Measurements from ENCODE around the gene BCR.

Gene BCR

DNA sequence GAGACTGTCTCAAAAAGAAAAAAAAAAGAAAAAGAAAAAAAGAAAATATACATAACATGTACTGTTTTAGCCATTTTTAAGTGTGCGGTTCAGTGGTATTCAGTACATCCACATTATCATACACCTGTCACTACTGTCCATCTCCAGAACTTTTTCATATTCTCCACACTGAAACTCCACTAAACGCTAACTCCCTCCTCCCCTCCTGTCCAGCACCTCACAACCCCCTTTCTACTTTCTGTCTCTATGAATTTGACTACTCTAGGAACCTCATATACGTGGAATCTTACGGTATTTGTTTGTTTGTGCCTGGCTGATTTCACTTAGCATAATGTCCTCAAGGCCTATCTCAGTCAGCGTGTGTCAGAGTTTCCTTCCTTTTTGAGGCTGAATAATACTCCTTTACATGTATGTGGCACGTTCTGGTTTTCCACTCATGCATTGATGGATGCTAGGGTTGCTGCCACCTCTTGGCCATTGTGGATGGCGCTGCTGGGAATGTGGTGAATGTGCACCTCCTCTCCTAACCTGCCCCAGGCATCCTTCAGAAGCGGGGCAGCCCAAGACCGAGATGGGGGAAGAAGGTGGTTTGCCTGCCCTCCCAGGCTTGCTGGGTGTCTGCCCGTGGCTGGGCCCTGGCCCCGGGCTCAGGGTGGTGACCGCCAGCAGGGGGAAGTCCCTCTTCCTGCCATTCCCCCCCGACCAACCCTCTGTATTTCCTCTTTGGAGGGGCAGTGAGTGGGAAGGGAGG lies 60.5 kb downstream of the BCR start:
- no peak overlapping the region for H3K27ac ChIP-seq
- DNase-seq (ENCODE audit: low read depth, low spot score) = no peak

DNA sequence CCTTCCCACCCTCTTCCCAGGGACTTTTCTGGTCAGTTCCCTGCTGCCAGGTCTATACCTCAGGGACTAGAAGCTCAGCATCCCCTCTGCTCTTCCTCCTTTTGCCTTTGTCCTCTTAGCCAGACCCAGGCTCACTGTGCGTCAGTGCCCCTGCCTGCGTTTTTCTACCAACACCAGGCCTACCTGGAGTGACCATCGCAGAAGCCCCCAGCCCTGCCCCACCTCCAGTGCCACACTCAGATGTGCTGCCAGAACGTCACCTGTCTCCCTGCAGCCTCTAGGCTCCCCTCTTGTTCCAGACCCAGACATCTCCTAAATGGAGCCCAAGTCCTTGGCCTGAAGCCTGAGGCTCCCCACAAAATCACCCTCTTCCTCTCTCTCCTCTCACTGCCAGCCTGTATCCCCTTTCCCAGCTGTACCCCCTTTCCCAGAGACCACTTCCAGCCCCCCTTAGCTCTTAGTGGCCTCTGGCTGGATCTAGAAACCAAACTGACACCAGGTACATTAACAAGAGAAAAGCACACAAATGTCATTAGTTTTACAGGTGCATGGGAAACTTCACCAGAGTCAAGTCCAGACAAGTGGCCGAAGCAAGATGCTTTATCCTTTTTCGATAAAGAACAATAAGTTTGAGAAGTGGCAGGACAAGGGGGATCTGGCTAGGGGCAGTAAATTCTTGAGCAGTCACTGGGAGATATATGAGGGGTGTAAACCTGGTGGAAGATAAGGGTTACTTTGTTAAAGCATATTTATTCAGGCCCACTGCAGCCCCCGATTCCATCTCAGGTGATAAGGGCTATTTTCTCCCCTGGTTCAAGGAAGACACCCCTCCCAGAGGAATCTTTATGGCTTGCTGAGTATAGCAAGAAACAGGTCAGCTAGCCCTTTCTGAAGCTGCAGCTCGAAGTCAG lies 61.5 kb downstream of the BCR start:
- DNase-seq (ENCODE audit: low read depth, low spot score) = no peak
- H3K27ac ChIP-seq = no peak overlapping the region

DNA sequence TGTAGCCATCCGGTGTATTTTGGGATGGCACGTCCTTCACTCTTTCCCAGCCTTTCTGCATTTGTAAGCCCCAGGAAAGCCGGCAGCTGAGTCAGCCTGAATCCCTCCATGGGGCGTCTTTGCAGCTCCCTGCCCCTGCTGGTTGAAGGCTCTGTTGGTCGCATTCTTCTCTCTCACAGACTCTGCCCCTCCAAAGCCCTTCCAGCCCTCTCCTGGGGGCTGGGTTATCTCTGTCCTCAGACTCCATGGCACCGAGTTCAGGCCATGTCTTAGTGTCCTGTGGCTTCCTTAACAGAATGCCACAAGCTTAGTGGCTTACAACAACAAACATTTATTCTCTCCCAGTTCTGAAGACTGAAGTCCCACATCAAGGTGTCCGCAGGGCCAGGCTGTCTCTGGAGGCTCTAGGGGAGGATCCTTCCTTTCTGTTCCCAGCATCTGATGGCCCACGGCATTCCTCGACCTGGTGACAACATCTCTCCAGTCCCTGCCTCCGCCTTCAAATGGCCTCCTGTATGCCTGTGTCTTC lies 62.2 kb downstream of the BCR start:
- no peak overlapping the region for H3K27ac ChIP-seq
- no peak for DNase-seq (ENCODE audit: low read depth, low spot score)

DNA sequence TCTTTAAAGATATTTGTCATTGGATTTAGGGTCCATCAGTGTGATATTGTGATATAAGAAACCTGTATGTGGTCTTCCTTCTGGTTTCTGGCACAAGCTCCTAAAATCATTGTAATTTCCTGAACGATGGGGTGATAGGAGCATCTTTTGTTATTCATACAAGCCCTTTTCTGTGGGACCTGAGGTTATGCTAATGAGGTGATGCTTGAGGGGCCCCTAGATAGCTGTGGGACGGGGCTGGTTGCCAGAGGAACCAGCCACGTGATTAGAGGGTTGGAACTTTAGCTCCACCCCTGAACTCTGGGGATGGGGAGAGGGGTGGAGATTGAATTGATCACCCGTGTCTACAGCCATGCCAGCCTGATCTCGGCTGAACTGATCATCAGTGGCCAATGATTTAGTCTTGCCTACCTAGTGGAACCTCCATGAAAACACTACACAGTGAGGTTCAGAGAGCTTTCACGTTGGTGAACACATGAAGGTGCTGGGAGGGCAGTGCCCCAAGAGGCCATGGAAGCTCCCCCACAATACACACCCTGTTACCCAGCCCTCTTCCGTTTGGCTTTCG lies 62.8 kb downstream of the BCR start:
- no peak for DNase-seq (ENCODE audit: low read depth, low spot score)
- no peak overlapping the region for H3K27ac ChIP-seq

DNA sequence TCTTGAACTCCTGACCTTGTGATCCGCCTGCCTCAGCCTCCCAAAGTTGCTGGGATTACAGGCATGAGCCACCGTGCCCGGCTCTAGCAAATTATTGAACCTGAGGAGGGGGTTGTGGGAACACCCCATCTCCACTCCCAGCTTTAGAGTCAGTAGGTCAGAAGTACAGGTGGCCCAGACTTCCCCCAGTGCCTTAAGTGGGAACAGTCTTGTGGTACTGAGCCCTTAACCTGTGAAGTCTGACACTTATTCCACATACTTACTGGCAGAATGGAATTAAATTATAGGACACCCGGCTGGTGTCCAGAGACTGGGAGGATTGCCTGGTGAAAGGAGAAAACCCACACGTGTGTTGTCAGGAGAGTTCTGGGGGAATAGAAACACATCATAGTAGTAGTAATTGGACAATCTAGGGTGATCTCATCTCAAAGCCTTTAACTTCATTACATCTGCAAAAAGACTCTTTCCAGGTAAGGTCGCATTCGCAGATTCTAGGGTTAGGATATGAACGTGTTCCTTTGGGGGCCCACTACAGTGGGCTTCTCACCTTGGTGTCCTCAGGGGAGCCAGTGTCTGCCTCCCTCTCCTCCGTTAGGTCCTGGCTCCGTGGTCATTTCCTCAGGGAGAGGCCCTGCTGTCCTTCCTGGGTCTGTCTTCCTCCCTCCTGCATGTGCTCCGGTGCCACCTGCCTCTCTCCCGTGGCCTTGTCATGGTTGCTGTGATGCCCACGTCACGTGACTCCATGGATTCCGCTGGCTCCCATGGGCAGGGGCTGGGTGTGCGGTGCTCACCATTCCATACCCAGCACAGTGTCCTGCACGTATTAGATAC lies 63.8 kb downstream of the BCR start:
- DNase-seq (ENCODE audit: low read depth, low spot score) = no peak
- no peak overlapping the region for H3K27ac ChIP-seq

DNA sequence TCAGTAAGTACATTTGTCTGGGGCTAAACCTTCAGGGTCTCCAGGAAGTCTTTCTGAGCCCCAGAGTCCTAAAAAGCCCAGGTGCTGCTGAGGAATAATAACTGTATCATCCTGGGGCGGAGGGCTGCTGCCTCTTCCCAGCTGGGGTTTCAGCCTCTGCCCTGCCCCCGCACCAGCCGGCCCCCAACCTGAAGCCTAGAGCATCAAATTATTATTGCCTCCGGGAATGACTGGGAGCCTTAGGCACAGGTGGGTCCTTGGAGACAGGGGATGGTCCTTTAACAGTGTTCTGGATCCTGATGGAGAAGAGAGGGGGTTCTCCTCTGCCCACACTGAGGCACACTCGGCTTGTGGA lies 64.4 kb downstream of the BCR start:
- H3K27ac ChIP-seq = no peak overlapping the region
- DNase-seq (ENCODE audit: low read depth, low spot score) = no peak

DNA sequence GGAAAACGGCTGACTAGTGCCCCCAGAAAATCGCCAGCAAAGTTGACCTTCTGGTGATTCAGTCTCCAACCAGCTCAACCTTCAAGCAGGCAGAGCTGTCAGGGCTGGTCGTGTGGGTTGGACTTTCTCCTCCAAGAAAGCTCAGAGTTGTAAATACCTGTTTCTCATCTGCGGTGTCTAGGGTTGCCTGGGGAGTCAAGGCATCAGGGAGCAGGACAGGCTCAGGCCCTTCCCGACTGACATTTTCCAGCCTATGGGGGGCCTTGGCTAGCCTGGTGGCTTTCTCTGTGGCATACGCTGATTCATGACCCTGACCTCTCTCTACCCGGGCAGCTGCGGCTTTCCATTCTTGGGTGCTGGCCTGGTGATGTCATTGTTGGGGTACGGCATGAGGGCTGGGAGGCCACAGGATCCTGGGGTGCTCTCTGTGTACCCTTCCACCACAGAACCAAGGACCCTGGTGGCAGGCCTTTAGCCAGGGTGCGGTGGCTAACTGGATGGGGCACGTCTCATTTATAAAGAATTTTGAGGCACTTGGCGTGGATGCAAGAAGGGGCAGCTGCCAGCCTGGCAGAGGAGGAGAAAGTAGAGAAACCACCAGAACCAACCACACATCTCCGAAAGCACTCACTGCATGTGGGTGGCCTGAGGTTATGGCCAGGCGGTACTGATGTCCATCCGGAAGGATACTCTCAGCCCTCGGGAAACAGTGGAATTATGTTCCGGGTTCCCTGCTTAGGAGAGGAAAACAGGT lies 64.9 kb downstream of the BCR start:
- H3K27ac ChIP-seq = no peak overlapping the region
- no peak for DNase-seq (ENCODE audit: low read depth, low spot score)

DNA sequence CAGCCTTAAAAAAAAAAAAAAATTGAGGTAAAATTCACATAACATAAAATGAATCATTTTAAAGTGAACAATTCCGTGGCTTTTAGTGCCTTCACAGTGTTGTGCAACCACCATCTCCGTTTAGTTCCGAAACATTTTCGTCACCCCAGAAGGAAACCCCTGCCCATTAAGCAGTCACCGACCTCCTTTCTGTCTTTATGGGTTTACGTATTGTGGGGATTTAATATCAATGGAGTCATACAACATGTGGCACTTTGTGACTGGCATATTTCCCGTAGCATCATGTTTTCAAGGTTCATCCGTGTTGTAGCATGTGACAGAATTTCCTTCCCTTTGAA lies 65.5 kb downstream of the BCR start:
- H3K27ac ChIP-seq = no peak overlapping the region
- DNase-seq (ENCODE audit: low read depth, low spot score) = no peak

DNA sequence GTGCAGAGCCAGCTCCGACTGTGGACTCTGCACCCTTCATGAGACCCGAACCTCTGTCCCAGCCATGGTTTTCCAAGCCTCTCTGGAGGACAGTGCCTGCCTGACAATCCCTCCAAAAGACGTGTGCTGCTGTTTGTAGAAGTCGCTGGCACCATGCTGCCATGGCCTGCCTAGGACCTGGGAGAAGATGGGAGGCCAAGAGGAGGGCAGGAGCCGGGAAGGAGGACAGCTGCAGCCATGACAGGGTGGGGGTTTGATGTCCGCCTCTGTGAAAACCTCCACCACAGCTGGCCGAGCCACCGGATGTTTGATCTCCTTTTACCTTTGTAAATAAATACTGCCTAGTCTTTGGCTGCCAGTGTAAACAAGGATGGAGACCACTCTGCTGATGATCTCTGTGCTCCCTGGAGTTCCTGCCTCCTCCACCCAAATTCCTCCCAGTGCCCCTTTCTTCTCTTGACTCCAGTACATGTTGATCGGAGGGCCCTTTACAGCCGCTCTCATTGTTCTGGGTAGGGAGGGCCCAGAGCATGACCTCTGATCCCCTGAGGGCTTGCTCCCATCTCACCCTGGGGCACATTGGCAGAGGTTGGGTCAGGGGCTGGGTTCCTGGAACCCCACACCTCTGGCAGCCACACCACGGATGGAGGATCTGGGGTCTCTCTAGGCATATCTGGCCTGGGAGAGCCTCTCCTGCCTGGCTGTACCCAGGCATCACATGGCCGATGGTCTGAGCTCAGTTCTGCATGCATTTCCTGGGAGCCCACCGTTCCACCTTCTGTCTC lies 66.9 kb downstream of the BCR start:
- DNase-seq (ENCODE audit: low read depth, low spot score) = no peak
- H3K27ac ChIP-seq = no peak overlapping the region

DNA sequence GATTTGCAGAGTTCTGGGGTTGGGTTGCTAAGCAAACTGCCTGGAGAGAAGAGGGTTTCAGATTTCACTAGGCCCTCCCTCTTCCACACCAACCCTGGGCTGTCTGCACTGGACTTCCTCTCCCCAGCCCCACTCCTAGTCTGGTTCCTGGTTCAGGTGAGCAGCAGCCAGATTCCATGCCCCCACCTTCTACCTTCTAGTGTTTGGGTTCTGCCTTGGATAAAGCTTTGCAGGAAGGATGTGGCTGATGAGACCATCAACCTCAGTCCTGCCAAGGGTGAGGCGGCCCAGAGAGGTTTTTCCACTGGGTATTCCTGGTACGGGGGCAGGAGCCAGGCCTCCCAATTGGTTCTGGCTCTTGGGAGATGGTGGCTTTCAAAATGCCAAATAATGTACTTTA lies 68.3 kb downstream of the BCR start:
- no peak overlapping the region for H3K27ac ChIP-seq
- DNase-seq (ENCODE audit: low read depth, low spot score) = no peak

DNA sequence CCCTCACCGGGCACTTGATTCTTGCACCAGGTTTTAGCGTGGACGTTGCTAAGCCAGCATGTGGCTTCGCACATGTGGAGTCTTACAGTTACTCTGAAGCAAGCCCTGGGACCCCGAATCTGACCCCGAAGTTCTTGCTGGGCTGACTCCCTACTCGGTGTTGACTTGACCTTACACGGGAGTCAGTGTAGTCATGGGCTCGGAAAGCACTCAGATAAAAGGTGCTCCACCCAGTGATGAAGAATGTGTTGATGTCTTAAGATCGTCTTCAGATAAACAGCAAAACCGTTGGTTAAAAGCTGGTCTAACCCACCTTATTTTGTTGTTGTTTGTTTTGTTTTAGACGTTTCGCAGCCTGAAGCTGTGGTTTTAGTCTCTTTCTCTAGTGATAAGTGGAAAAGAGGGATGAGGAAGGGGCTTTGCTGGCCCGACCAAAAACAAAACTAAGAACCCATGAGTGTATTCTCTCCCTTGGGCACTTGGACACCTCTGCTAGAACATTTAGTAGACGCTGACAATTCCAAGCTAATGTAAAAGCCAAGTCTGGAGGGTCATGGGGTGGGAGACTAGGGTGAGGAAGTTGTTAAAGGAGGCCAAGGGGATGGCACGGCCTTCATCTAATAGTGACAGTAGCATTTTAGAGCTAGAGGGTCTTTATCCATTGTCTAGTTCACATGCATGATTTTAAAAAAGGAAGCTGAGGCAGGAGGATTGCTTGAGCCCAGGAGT lies 69.9 kb downstream of the BCR start:
- no peak for DNase-seq (ENCODE audit: low read depth, low spot score)
- no peak overlapping the region for H3K27ac ChIP-seq

DNA sequence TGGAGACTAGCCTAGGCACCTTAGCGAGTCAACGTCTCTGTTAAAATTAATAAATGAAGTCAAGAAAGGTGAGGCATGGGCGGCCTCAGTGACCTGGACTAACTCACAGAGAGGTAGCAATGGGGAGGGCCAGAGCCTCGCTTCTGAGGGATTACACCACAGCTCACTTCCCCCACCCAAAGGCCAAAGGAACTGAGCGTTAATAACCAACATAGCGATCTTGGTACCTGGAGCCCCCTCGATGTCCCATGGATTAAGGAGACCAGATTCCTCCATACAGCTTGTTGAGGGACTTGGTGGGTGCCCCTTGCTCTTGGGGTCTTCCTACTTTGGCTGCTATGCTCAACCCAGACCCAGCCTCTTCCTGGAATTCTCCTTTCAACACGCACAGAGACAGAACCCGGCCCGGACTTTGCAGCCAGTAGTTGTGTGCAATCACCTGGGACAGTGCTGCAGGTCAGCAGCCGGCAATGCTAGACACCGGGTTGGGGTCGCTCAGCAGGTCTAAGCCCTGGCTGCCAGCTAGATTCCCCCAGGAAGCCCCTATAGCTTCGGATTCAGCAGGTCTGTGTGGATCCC lies 70.6 kb downstream of the BCR start:
- DNase-seq (ENCODE audit: low read depth, low spot score) = no peak
- no peak overlapping the region for H3K27ac ChIP-seq

DNA sequence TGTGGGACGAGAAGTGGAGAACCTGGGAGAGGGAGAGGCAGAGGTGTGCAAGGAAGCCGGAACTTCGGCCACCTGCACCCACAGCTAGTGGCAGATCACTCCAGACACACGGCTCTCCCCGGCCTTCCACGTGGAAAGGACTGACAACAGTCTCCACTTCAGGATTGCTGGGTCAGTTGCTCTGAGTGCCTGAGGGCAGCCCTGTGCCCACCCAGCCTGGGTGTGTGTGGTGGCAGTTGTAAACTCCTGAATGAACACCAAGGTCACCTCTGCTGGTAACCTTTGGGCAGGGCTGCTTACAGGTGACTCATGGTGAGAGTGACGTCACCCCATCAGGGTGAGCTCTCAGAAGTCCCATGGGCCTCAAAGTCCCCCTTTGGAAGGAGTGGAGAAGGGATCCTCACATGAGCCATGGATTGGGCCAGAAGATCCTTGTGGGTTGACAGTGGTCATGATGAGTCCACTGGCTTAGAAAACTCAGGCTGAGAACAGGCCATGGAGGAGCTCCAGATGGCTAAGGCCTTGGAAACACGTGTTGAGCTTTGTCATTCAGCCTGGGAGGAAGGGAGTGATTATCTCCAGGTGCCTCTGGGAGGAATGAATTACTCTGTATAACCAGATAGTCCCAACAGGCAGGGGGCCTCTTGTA lies 71.3 kb downstream of the BCR start:
- no peak for DNase-seq (ENCODE audit: low read depth, low spot score)
- peak overlapping the region; percentile 26 for H3K27ac ChIP-seq

DNA sequence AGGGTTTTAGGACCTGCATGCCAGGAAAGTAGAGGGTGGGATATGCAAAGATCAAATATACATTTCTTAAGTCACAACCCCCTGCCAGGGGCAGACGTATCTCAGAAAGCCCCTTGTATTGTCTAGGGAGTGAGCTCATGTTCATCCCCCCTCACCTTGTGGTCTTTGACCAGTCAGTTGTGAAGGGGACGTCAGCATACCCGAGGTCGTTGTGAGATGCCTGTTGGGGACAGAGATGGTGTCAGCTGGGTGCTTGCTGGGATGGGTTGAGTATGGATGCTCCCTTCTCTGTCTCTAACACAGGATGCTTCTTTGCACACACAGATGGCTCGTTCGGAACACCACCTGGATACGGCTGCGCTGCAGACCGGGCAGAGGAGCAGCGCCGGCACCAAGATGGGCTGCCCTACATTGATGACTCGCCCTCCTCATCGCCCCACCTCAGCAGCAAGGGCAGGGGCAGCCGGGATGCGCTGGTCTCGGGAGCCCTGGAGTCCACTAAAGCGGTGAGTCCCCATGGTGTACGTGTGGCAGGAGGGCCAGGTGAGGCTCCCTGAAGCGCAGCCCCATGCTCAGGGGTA lies 73.3 kb downstream of the BCR start:
- H3K27ac ChIP-seq = no peak overlapping the region
- DNase-seq (ENCODE audit: low read depth, low spot score) = no peak

DNA sequence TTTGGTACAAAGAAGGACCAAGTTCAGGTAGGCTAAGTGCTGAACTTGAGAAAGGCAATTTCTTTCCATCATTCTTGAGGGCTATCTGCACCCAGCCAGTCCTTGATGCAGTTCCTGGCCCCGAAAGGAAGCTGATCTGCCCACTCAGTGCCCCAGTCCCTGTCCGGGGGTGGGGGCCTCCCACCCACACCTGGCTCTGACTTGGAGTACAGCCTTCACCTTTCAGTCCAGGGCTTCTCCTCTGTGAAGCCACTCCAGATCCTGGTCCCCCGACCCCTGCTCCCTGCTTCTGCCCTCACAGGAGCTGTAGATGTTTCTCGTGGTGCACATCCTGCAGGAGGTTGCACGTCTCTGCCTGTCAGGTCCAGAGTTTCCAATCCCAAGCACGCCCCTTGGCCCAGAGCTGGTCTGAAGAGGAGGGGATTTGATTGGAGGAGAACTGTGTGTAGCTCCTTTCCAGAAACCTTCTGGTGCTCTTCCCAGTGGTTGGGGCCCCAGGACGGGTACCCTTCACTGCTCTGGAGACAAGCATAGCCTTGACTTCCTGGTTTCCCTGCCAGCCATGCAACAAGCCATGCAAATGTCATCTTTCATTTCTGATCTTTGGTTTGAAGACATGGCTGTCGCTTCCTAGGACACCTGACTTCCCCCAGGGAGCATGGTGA lies 75.3 kb downstream of the BCR start:
- H3K27ac ChIP-seq = no peak overlapping the region
- DNase-seq (ENCODE audit: low read depth, low spot score) = no peak

DNA sequence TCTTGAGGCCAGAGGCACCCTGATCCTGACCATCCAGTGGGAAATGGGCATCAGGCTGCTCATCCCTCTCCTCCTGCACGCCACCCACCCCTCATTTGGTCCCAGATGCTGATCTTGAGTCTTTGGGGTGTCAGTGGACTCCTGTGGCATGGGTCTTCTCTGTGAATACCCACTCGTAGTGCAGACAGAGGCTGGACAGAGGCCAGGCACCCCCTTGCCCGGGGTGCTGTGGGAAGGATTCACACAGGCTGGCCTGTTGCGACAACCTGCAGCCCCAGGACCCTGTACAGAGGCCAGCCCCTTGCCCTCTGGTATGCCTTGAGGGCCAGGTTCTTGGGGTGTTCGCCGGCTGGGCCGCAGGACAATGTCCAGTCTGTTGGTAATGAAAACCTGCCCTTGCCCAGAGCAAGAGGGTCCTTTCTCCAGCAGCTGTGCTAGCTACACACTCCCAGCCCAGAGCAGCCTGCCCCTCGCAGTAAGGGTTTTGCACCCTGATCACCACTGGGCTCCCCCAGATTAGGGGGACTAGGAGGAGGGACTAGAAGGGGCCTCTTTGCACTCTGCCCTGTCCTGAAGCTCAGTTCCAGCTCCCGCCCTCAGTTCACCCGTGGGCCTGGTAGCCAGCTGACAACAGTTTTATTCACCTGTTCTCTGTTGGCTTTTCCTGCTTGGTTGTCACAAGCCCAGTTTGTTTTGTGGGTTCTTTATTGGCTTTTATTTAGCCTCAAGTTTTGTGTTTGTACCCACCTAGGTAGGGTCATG lies 76.0 kb downstream of the BCR start:
- no peak for DNase-seq (ENCODE audit: low read depth, low spot score)
- H3K27ac ChIP-seq = peak overlapping the region; percentile 48
